Immature natural killer cell (primary cell): ENCODE results near the gene DHRS12. TPM values are rescaled to one million over a fixed set of nuclear protein-coding genes. Genes with fewer than 3 reads are reported as not detected.

Experiments
- DNase-seq, 3 donors: peaks; one replicate each; pipeline ENCODE4 v3.0.0; 2022; ENCODE audit warnings: mixed read lengths in 1 of 3
- H3K27ac Mint-ChIP-seq, 6 donors: one replicate each; pipeline ENCODE4 v1.8.0; 2020; ENCODE audit warnings: mixed read lengths in 6 of 6, mild to moderate bottlenecking in 5 of 6, inconsistent platforms in 4 of 6, moderate library complexity in 3 of 6
- H3K27me3 Mint-ChIP-seq, 3 donors: one replicate each; pipeline ENCODE4 v1.8.0; 2020 to 2021; ENCODE audit warnings: low read depth in 3 of 3, mild to moderate bottlenecking in 3 of 3, mixed read lengths in 3 of 3, moderate library complexity in 3 of 3, inconsistent platforms in 1 of 3
- H3K36me3 Mint-ChIP-seq, 3 donors: one replicate each; pipeline ENCODE4 v1.8.0; 2020; ENCODE audit warnings: mixed read lengths in 3 of 3, inconsistent platforms in 2 of 3, mild to moderate bottlenecking in 2 of 3
- H3K4me1 Mint-ChIP-seq, 2 donors: one replicate each; pipeline ENCODE4 v1.8.0; 2020; ENCODE audit warnings: inconsistent platforms in 2 of 2, mild to moderate bottlenecking in 2 of 2, mixed read lengths in 2 of 2, moderate library complexity in 1 of 2
- H3K4me3 Mint-ChIP-seq, 5 donors: one replicate each; pipeline ENCODE4 v1.8.0; 2020; ENCODE audit warnings: mild to moderate bottlenecking in 5 of 5, mixed read lengths in 5 of 5, inconsistent platforms in 3 of 5, moderate library complexity in 3 of 5
- H3K9me3 Mint-ChIP-seq, 6 donors: one replicate each; pipeline ENCODE4 v1.8.0; 2020; ENCODE audit warnings: mild to moderate bottlenecking in 6 of 6, mixed read lengths in 6 of 6, inconsistent platforms in 4 of 6, moderate library complexity in 3 of 6
- polyA plus RNA-seq, 3 donors: library from polyadenylated mRNA; unstranded; fragments of 300-500 nt; fragmentation: Illumina TruSeq; gene quantifications; one replicate each; pipeline ENCODE4 v1.2.3, GENCODE V29; 2021

Gene DHRS12
- polyA plus RNA-seq, result 10 to 100 TPM in 2 of 3 donors, 1 to 10 TPM in 1; 9.7 to 11.4 (median 11.3) TPM

- peak within 1 kb of the TSS; percentile 90 to 99 (median 95) for H3K4me3 Mint-ChIP-seq
These were observed at the start of gene DHRS12 for GRCh38 chr13:51803422-51804294. DHRS12 (minus strand) TSS chr13:51804163; CDS start chr13:51799659, 4,504 bp downstream.

GRCh38 chr13:51849145-51850101, 45.5 kb upstream of the DHRS12 start:
- Mint-ChIP-seq H3K36me3 (no peaks in the 10 kb centered on the region), H3K9me3 (no peaks in the 10 kb centered on the region), H3K4me1 (peaks cover 5% of the 10 kb centered on the region in 2 donors), H3K27me3 (peaks cover 0 to 5% (median 4%) of the 10 kb centered on the region in 3 donors), H3K27ac (no peak overlapping the region), H3K4me3 (no peak overlapping the region)
- peak in 1 of 3 donors; percentile 22 for DNase-seq

More at GRCh38 chr13:51803422-51804294, at the start of gene DHRS12:
- H3K27ac Mint-ChIP-seq, result peak within 1 kb of the TSS; percentile 99 to 100 (median 100)
- H3K27me3 Mint-ChIP-seq, result peaks cover 18 to 33% (median 31%) of the 10 kb centered on the region in 3 donors
- H3K36me3 Mint-ChIP-seq, result peaks cover 0 to 3% (median 3%) of the 10 kb centered on the region in 3 donors
- H3K4me1 Mint-ChIP-seq, result peaks cover 35 to 39% of the 10 kb centered on the region in 2 donors
- DNase-seq, result peak; percentile 95 to 97 (median 95)
- no peaks in the 10 kb centered on the region for H3K9me3 Mint-ChIP-seq

GRCh38 chr13:51848674-51849073, 44.7 kb upstream of the DHRS12 start:
- Mint-ChIP-seq H3K27ac (no peak overlapping the region), H3K4me1 (peaks cover 5% of the 10 kb centered on the region in 2 donors), H3K4me3 (no peak overlapping the region), H3K9me3 (no peaks in the 10 kb centered on the region), H3K36me3 (no peaks in the 10 kb centered on the region), H3K27me3 (peaks cover 0 to 5% (median 5%) of the 10 kb centered on the region in 3 donors)
- no peak for DNase-seq

- peaks cover 0 to 8% (median 5%) of the 10 kb centered on the region in 3 donors for H3K27me3 Mint-ChIP-seq
- no peak overlapping the region for H3K4me3 Mint-ChIP-seq
- DNase-seq, result no peak
- no peaks in the 10 kb centered on the region for H3K36me3 Mint-ChIP-seq
- H3K27ac Mint-ChIP-seq, result no peak overlapping the region
- H3K4me1 Mint-ChIP-seq, result peaks cover 5% of the 10 kb centered on the region in 2 donors
- H3K9me3 Mint-ChIP-seq, result no peaks in the 10 kb centered on the region
These were observed 42.8 kb upstream of the DHRS12 start for GRCh38 chr13:51846756-51847155.

GRCh38 chr13:51845574-51846318, 41.8 kb upstream of the DHRS12 start:
- no peak for DNase-seq
- peaks cover 0 to 8% (median 2%) of the 10 kb centered on the region in 3 donors for H3K27me3 Mint-ChIP-seq

GRCh38 chr13:51844862-51845573, 41.1 kb upstream of the DHRS12 start, which contains the start of gene TMEM272:
TMEM272 (minus strand) TSS chr13:51845177; CDS start chr13:51838530, 6,647 bp downstream.
- Mint-ChIP-seq H3K36me3 (no peaks in the 10 kb centered on the region), H3K9me3 (no peaks in the 10 kb centered on the region), H3K27ac (no peak within 1 kb of the TSS)

More at GRCh38 chr13:51845574-51846318, 41.8 kb upstream of the DHRS12 start:
- no peak overlapping the region for H3K4me3 Mint-ChIP-seq
- no peak overlapping the region for H3K27ac Mint-ChIP-seq
- no peaks in the 10 kb centered on the region for H3K36me3 Mint-ChIP-seq
- peaks cover 5% of the 10 kb centered on the region in 2 donors for H3K4me1 Mint-ChIP-seq
- H3K9me3 Mint-ChIP-seq, result no peaks in the 10 kb centered on the region

GRCh38 chr13:51843529-51843928, 39.6 kb upstream of the DHRS12 start:
- no peak overlapping the region for H3K4me3 Mint-ChIP-seq
- H3K27me3 Mint-ChIP-seq, result peaks cover 0 to 8% (median 2%) of the 10 kb centered on the region in 3 donors
- DNase-seq, result no peak
- H3K4me1 Mint-ChIP-seq, result peaks cover 5% of the 10 kb centered on the region in 2 donors
- no peaks in the 10 kb centered on the region for H3K36me3 Mint-ChIP-seq
- no peak overlapping the region for H3K27ac Mint-ChIP-seq
- H3K9me3 Mint-ChIP-seq, result no peaks in the 10 kb centered on the region

More at GRCh38 chr13:51844862-51845573, 41.1 kb upstream of the DHRS12 start, which contains the start of gene TMEM272:
- H3K4me1 Mint-ChIP-seq, result peaks cover 5% of the 10 kb centered on the region in 2 donors
- H3K4me3 Mint-ChIP-seq, result peak within 1 kb of the TSS in 1 of 5 donors; percentile 5
- peak; percentile 23 to 40 (median 26) for DNase-seq
- peaks cover 0 to 8% (median 2%) of the 10 kb centered on the region in 3 donors for H3K27me3 Mint-ChIP-seq

GRCh38 chr13:51841732-51842131, 37.8 kb upstream of the DHRS12 start:
- Mint-ChIP-seq H3K27ac (no peak overlapping the region), H3K27me3 (peaks cover under 1 to 8% (median 2%) of the 10 kb centered on the region in 3 donors), H3K4me3 (no peak overlapping the region), H3K9me3 (no peaks in the 10 kb centered on the region), H3K4me1 (peaks cover 5% of the 10 kb centered on the region in 2 donors), H3K36me3 (no peaks in the 10 kb centered on the region)
- DNase-seq, result no peak

- Mint-ChIP-seq H3K27me3 (peaks cover 2 to 10% (median 2%) of the 10 kb centered on the region in 3 donors), H3K27ac (no peak overlapping the region), H3K4me3 (no peak overlapping the region), H3K36me3 (no peaks in the 10 kb centered on the region), H3K4me1 (peaks cover 5% of the 10 kb centered on the region in 2 donors), H3K9me3 (no peaks in the 10 kb centered on the region)
- no peak for DNase-seq
These were observed 37.0 kb upstream of the DHRS12 start for GRCh38 chr13:51840917-51841316.

GRCh38 chr13:51839711-51840540, 36.0 kb upstream of the DHRS12 start:
- Mint-ChIP-seq H3K9me3 (no peaks in the 10 kb centered on the region), H3K27me3 (peaks cover under 1 to 9% (median 2%) of the 10 kb centered on the region in 3 donors), H3K4me3 (no peak overlapping the region), H3K4me1 (no peaks in the 10 kb centered on the region), H3K27ac (no peak overlapping the region), H3K36me3 (no peaks in the 10 kb centered on the region)
- no peak for DNase-seq

- H3K27ac Mint-ChIP-seq, result no peak overlapping the region
- no peak for DNase-seq
- H3K36me3 Mint-ChIP-seq, result no peaks in the 10 kb centered on the region
- no peak overlapping the region for H3K4me3 Mint-ChIP-seq
- H3K27me3 Mint-ChIP-seq, result peaks cover 0 to 5% (median 2%) of the 10 kb centered on the region in 3 donors
- H3K9me3 Mint-ChIP-seq, result no peaks in the 10 kb centered on the region
- H3K4me1 Mint-ChIP-seq, result no peaks in the 10 kb centered on the region
These were observed 34.4 kb upstream of the DHRS12 start for GRCh38 chr13:51838240-51838846.
